Activated CD8-positive, alpha-beta memory T cell treated with anti-CD3 and anti-CD28 coated beads for 48 hours (primary cell): ENCODE results near the gene PRUNE2.

Experiments
- DNase-seq, 3 experiments: peaks; one replicate each; pipeline ENCODE4 v3.0.0-alpha.2; 2020; ENCODE audit warnings: low read depth in 2 of 3, low spot score in 2 of 3

The PRUNE2 gene

GRCh38 chr9:76900884-76901440 is 5.0 kb downstream of the PRUNE2 start:
- no peak for DNase-seq

- DNase-seq, result no peak
Measured at GRCh38 chr9:76898786-76899185, 7.1 kb downstream of the PRUNE2 start.

DNA sequence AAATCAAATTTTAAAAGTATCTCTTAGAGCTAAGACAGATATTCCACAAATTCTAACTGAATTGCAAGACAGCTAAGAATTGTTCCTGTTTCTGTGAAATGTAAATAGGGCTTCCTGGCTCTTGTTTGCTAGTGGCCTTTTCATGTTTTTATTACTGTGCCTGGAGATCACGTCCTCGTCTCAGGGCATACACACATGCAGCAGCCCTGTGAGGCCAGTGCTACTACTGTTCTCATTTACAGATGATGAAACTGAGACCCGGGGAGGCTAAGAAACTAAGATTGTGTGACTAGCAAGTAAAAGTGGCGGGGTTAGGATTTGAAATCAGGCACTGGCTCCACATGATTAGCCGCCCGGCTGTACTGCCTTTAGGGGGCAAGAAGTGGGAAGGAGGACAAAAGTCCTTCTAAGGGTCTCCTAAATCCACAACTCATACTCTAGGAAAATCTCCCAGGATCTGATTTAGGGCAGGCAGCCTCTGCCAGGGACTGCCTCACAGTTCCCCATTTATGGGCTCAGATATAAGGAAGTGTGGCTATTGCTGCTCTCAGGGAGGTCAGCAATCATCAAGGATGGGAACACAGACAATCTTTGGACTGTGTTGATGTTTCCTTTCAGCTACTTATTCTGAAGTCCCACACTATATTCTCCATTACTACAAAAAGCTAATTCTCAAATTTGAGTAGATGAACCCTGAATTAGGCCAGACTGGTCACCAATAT is 7.9 kb downstream of the PRUNE2 start:
- no peak for DNase-seq

- DNase-seq, result no peak
Measured at GRCh38 chr9:76896035-76896434, 9.9 kb downstream of the PRUNE2 start.

GRCh38 chr9:76895186-76895585 is 10.7 kb downstream of the PRUNE2 start:
- DNase-seq, result no peak

GRCh38 chr9:76894198-76894597 is 11.7 kb downstream of the PRUNE2 start:
- no peak for DNase-seq

- DNase-seq, result no peak
Measured at GRCh38 chr9:76893395-76893932, 12.4 kb downstream of the PRUNE2 start.

GRCh38 chr9:76891874-76892273 is 14.0 kb downstream of the PRUNE2 start:
- DNase-seq, result no peak

- no peak for DNase-seq
Measured at GRCh38 chr9:76891279-76891678, 14.6 kb downstream of the PRUNE2 start.

- DNase-seq, result no peak
Measured at GRCh38 chr9:76887951-76888350, 18.0 kb downstream of the PRUNE2 start.

GRCh38 chr9:76887003-76887821 is 18.7 kb downstream of the PRUNE2 start:
- DNase-seq, result no peak

GRCh38 chr9:76886318-76886717 is 19.6 kb downstream of the PRUNE2 start:
- DNase-seq, result no peak

DNA sequence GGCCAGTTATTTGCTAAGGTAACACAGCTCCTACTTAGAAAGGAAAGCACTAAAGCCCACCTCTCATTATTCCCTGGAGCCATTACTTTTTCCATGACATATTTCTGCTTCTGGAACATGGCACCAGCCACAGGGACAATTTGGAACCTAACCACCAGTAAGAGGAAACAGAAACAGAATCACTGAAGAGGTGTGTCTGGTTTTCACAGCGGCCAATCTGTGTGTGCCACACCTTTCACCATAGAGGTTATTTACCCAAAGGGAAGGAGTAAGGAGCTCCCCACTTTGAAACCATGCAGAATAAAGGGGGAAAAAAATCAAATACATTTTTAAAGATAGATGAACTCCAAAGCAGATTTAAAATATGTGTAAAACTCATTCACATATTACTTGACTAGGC is 21.1 kb downstream of the PRUNE2 start:
- no peak for DNase-seq

DNA sequence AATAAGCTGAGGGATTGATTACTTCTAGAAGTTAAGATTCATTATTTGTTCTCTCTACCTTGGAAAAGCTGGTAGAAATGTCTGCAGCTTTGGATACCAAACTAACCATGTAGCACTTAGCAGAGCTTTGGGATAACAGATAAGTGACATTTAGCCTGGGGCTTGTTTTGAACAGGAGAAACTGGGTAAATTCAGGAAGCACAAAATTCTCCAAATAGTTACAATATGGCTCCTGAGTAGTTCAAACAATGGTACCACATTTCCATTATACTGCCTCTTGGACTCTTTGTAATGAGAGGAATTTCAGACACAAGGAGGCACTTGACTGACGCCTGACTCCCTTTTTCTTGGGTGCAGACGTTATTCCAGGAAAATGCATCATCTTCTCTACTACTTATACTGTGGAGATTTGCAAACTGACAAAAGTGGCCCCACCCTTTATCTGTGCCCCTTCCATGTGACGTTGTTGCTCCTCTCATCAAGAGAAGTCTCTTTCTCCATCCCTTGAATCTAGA is 22.5 kb downstream of the PRUNE2 start:
- no peak for DNase-seq

DNA sequence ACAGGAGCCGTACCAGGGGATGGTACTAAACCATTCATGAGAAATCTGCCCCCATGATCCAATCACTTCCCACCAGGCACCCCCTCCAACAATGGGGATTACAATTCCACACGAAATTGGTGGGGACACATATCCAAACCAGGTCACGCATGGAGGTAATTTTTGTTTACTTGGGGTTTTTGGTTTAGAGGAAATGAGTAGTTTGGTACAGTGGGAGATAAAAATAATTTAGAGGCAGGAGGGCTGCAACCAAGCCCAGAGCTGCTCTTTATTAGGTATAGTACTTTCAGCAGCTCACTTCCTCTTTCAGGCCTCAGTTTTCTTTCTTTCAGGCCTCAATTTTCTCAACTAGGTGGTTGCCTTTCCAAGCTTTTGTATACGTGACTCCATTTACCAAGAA is 23.2 kb downstream of the PRUNE2 start:
- DNase-seq, result no peak

DNA sequence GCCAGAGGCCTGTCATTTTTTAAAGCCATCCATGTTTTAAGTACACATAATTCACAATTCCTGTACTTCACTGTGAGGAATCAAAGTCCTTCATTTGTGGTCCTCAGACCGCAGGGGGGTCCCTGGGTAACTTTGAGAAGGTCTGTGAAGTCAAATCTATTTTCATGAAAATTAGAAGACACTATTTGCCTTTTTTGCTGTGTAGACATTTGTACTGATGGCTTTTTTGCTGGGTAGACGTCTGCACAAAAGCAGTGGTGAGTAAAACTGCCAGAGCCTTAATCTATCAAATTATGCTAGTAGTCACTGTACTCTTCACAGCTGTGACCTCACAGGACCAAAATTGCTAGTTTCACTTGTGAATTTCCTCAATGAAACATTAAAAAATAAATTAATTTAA is 25.7 kb downstream of the PRUNE2 start:
- DNase-seq, result no peak

DNA sequence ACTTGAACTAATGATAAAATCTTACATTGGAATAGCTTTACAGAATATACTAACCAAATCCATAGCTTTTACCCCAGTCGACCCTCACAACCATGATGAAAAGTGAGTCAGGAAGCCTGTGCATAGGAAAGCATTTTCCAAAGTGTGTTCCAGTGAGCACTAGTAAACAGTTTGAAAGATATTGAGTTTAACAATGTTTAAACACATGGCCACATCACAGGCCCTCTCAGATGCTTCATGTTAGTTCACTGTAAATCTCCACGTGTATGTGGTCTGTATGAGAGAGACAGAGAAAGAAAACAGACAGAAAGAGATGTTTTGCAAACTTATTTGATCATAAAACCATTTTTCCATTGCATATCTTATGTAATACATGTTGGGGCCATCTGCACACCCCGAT is 27.0 kb downstream of the PRUNE2 start:
- DNase-seq, result no peak

DNA sequence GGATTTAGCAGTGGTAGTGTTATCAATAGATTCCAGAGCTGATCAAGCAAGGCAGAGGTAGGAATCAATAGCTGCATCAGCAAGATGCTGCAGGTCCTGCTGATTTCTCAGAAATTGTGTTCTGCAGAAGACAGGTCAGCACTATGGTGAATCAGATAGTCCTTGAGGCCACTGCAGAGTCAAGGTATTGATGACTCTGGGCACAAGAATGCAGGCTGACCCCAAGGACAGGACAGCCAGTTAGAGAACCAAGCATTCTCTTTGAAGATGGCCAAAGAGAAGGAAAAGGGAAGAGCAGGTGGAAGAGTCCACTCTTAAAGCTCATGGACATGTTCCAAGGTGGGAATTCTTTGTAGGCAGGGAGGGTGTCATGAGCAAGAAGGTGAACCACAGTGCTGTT is 28.0 kb downstream of the PRUNE2 start:
- no peak for DNase-seq

GRCh38 chr9:76876098-76876497 is 29.8 kb downstream of the PRUNE2 start:
- DNase-seq, result no peak

DNA sequence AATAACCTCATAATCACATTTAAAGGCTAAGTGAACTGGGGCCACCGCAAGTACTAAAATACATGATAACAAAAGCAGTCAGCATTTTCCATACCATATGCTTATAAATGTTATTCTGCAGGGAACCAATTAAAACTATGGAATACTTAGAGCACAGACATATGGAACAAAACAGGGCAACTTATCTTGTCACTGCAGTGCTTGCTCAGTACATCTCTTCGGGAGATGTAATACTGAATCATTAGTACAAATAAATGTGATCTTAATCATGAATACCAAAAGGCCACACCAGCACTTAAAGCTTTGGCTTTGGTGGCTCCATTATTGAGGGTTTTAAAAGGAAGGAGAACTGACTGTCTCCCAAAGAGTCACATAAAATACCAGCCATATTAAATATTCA is 32.1 kb downstream of the PRUNE2 start:
- DNase-seq, result no peak

DNA sequence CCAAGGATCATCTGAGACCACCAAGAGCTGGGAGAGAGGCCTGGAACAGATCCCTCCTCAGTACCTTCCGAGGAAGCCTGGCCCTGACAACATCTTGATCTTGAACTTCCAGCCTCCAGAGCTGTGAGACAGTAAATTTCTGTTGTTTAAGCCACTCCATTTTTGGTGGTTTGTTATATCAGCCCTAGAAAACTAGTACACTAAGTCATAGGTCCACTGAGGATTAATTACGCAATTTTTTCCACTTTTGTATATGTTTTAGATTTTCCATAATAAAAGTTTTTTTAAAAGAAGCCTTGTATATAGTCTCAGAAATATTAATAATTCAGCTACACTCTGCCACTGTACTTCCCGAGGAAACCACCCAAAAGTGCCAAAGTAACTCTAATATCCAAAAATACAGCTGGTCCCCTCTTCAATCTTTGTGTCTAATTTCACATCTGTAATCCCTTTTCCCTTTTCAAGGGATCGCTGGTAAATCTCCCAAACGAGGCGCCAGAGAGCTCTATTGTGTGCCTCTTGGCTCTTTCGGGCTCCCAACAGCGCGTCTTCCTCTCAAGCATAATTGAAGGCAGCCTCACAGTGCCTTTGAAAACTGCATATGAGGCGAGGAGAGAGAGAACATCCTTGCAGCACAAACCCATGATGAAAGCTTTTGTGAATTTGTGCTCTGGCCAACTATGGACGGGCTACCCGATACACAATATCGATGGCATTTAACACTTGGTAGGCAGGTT is 32.7 kb downstream of the PRUNE2 start:
- DNase-seq, result no peak
